ENCODE results near the gene IGFL1.
"Not testable (repeated sequence)": the region's sequence is repeated elsewhere in the genome, so short reads cannot be mapped to it uniquely, and the experiment has no call there.

Gene IGFL1

DNA sequence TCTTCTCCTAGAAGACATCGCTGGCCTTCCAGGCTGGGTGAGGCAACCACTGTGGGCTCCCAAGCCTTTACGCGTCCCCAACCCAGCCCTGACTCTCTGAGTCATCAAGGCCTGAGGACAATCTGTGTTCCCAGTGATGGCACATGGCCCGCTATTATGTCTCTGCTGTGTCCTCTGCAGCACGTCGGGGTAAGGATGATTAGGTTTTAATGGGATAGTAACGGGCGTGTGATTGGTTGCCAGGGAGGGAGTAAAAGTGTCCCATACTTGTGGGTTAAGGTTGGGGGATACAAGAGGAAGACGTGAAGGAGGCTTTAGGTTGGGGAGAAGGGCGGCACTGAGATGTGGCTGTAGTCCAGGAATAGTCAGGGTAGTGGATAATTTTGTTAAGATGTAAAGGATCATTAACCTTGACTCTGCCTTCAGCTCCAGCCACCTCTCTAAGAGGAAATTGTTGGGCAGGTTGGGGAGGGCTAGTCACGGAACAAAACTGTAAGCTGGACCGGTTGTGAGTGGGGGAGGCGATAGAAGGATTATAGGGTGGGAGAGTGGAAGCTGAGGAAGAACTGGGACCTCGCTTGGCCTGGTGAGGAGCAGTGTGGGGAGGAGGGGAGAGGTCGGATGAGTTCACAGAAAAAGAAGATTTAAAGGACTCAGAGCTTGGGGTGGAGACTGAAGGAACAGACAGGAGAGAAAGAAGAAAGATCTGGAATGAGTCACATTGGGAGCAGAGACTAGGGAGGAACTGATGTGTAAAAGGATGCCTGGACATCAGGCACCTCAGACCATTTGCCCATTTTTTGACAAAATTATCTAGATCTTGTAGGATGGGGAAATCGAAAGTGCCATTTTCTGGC, 27.9 kb upstream of the IGFL1 start:
- no peak overlapping the region for H3K4me3 ChIP-seq
- no peak for TF ChIP-seq Cebpa-rat (IDR thresholded peaks at IDR 0.05)
- no peaks in the 10 kb centered on the region for H3K4me1 ChIP-seq
- no peaks in the 10 kb centered on the region for H3K36me3 ChIP-seq
- no peaks in the 10 kb centered on the region for H4K20me1 ChIP-seq
- H3K4me2 ChIP-seq = no peak overlapping the region
- no peak overlapping the region for H3K9ac ChIP-seq
- no peaks in the 10 kb centered on the region for H3K27me3 ChIP-seq
- H3K27ac ChIP-seq = no peak overlapping the region
- no peaks in the 10 kb centered on the region for H3K9me3 ChIP-seq

DNA sequence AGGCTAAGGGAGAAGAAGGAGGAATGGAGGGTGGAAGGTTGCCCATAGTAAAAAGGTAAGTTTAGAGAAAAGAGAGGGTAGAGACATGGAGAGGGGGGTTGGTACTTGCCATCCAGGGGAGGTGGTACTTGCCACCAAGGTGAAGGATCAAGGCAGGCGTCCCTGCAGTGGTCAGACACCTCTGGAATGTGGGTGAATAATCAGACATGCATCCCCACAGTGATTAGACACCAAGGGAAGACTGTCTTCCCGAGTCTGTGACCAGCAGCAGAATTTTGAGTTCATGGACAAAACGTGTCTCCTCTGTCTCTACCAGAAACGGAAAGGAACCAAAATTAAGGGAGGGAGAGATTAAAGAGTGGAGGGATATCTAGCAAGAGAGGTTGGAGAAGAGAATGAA, 27.1 kb upstream of the IGFL1 start:
- H3K9ac ChIP-seq = no peak overlapping the region

DNA sequence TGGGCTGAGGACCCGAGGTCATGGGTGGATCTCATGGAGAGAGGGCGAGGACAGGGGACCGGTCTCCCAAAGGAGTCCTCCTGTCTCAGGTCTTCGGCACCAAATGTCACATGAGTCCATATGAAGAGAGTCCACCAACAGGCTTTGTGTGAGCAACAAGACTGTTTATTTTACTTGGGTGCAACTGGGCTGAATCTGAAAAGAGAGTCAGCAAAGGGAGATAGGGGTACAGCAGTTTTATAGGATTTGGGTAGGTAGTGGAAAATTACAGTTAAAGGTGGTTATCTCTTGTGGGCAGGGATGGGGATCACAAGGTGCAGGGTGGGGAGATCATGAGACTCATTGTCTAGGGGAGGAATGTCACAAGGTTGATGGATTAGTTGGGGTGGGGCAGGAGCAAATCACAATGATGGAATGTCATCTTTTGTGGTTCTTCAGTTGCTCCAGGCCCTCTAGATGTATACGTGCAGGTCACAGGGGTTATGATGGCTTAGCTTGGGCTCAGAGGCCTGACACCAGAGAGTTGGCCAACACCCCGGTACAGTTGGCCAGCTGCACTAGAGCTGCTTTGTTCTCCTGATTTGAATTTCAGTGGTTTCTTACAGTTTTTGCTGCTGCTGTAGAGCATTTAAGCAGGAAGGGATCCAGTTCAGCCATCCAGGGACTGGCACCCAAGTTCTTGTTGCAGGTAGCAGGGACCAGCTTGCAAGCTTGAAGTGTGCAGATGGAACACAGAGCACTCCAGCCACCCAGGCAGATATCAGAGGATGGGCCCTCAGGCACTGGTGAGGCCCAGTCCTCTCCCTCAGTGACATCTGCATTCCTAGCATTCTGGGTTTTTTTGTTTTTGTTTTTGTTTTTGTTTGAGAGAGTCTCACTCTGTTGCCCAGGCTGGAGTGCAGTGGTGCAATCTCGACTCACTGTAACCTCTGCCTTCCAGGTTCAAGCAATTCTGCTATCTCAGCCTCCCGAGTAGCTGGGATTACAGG, 26.4 kb upstream of the IGFL1 start:
- H3K9me3 ChIP-seq = no peaks in the 10 kb centered on the region
- no peaks in the 10 kb centered on the region for H3K36me3 ChIP-seq
- no peaks in the 10 kb centered on the region for H3K27me3 ChIP-seq
- H3K4me3 ChIP-seq = no peak overlapping the region
- no peak for TF ChIP-seq Cebpa-rat (IDR thresholded peaks at IDR 0.05)
- H3K27ac ChIP-seq = no peak overlapping the region
- H4K20me1 ChIP-seq = no peaks in the 10 kb centered on the region
- no peaks in the 10 kb centered on the region for H3K4me1 ChIP-seq
- H3K9ac ChIP-seq = no peak overlapping the region
- H3K4me2 ChIP-seq = no peak overlapping the region

More for the DNA sequence above, 27.1 kb upstream of the IGFL1 start:
- H3K36me3 ChIP-seq = no peaks in the 10 kb centered on the region
- no peak overlapping the region for H3K4me3 ChIP-seq
- H3K4me2 ChIP-seq = no peak overlapping the region
- no peaks in the 10 kb centered on the region for H4K20me1 ChIP-seq
- no peaks in the 10 kb centered on the region for H3K9me3 ChIP-seq
- no peaks in the 10 kb centered on the region for H3K4me1 ChIP-seq
- H3K27ac ChIP-seq = no peak overlapping the region
- H3K27me3 ChIP-seq = no peaks in the 10 kb centered on the region
- TF ChIP-seq Cebpa-rat (IDR thresholded peaks at IDR 0.05) = no peak

DNA sequence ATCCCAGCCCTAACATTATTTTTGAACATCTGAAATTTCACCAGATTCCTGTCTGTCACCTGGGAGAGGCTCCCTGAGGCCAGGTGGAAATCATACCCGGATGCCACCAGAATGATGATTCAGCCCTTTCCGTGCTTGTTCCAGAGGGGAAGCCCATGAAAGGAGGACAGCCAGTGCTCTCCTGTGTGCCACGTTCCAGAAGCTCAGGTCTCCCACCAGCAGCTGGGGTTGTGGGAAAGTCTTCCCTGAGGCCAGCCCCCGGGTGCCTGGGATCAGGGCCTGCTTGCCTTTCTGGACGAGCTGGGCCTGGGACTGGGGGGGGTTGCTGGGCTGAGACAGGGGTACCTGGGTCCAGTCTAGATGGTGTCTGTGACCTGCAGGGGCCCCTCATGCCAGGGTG, 25.5 kb upstream of the IGFL1 start:
- H3K4me1 ChIP-seq = no peaks in the 10 kb centered on the region
- no peaks in the 10 kb centered on the region for H4K20me1 ChIP-seq
- no peak overlapping the region for H3K4me3 ChIP-seq

DNA sequence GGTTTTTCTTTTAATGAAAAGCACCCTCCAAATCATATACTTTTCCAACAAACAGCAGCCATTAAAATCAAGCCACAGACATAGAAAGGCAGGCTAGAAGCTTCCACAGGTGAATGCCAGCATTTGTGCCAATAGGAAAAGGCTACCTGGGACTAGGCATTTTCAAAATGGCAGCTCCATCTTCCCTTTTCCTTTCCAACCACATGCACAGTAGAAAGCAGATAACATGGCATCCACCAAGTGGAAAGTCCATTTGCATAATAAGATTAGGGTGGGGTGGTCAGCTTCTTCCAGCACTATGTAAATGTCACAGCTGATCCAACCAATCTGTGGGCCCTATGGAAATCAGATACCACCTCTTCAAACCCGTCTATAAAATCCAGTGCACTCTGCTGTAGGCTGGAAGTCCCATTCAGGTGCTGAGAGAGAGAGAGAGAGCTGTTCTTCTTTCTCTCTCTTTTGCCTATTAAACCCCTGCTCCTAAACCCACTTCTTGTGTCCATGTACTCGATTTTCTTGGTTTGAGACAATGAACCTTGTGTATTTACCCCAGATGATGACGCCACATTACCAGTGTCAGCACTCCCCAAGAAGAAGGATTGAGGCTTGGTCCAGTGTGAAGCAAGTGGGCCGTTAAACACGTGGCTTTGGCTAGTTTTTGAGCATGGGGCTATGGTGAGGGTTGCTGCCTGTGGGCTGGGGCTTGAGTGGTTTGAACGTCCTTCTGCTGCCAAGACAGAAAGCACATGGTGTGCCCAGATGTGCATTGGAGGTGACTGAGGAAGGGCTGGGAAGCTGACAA, 24.2 kb upstream of the IGFL1 start:
- Histone ChIP-seq H3K9me3 (no peaks in the 10 kb centered on the region), H3K27me3 (no peaks in the 10 kb centered on the region), H3K4me2 (no peak overlapping the region), H3K27ac (no peak overlapping the region), H3K9ac (no peak overlapping the region), H3K36me3 (no peaks in the 10 kb centered on the region), H4K20me1 (no peaks in the 10 kb centered on the region), H3K4me1 (peaks cover 11% of the 10 kb centered on the region; the same call in 1 of the 2 replicates), H3K4me3 (no peak overlapping the region)
- TF ChIP-seq Cebpa-rat (IDR thresholded peaks at IDR 0.05) = no peak

More for the DNA sequence above, 25.5 kb upstream of the IGFL1 start:
- TF ChIP-seq Cebpa-rat (IDR thresholded peaks at IDR 0.05) = no peak
- no peaks in the 10 kb centered on the region for H3K9me3 ChIP-seq
- H3K27me3 ChIP-seq = no peaks in the 10 kb centered on the region
- no peak overlapping the region for H3K9ac ChIP-seq
- no peaks in the 10 kb centered on the region for H3K36me3 ChIP-seq
- H3K27ac ChIP-seq = no peak overlapping the region
- H3K4me2 ChIP-seq = no peak overlapping the region

DNA sequence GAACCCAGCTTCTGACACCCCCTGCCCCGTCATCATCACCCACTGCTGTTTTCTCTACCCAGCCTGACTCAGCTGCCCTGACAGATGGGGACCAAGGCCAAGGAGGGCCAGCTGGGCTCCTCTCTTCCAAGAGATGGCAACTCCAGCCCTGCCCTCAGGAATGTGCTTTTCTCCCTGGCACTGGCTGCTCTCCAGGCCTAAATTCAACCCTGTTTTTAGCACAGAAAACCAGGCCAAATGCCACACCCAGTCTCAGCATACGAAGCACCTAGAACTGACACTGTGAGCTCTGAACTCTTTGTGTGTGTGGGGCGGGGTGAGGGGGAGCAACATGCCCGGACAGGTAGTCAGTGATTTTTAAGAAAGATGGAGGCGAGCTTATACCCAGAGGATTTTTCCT, 23.4 kb upstream of the IGFL1 start:
- Histone ChIP-seq H3K9ac (no peak overlapping the region), H4K20me1 (no peaks in the 10 kb centered on the region), H3K9me3 (no peaks in the 10 kb centered on the region), H3K36me3 (no peaks in the 10 kb centered on the region), H3K27ac (no peak overlapping the region), H3K4me2 (no peak overlapping the region), H3K4me3 (no peak overlapping the region), H3K27me3 (no peaks in the 10 kb centered on the region), H3K4me1 (peaks cover 11% of the 10 kb centered on the region; the same call in 1 of the 2 replicates)
- no peak for TF ChIP-seq Cebpa-rat (IDR thresholded peaks at IDR 0.05)

DNA sequence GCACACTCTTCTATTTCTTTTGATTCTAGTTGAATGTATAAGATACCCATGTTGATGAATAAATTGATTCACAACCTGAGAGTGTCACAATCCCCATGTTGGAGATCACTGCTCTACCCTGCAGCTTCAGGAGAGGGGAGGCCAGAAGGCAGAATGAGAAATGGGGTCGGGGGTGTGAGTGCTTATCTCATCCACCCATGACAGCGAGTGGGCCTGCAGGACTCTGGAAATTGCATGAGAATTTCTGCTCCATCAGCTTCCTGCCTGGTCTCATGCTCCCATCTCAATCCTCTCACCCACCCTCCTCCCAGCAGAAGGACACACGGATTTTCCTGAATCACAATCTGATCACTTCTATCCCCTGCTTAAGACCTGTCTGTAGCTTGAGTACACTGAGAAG, 22.9 kb upstream of the IGFL1 start:
- Histone ChIP-seq H3K9ac (no peak overlapping the region), H3K4me2 (no peak overlapping the region), H3K4me3 (no peak overlapping the region), H3K36me3 (no peaks in the 10 kb centered on the region), H3K27ac (no peak overlapping the region), H3K9me3 (no peaks in the 10 kb centered on the region), H3K4me1 (peaks cover 11% of the 10 kb centered on the region; the same call in 1 of the 2 replicates), H4K20me1 (no peaks in the 10 kb centered on the region), H3K27me3 (no peaks in the 10 kb centered on the region)
- no peak for TF ChIP-seq Cebpa-rat (IDR thresholded peaks at IDR 0.05)

DNA sequence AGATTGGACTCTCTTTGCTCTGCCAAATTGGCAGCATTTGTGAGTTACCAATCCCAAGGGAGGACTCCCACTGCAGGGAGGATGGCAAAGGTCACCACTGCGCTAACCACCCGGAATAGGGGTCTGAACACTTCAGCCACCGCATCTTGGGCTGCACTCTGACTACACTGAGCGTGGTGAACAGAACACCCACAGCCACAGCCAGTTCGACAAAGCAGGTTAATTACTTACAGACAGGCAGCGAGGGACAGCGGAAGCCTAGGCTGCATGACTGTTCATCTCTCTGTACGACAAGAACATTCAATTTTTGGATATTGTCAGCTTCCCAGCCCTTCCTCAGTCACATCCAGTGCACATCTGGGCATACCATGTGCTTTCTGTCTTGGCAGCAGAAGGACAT, 21.7 kb upstream of the IGFL1 start:
- H4K20me1 ChIP-seq, H3K9ac ChIP-seq, H3K4me2 ChIP-seq, H3K27ac ChIP-seq, H3K4me3 ChIP-seq, H3K9me3 ChIP-seq, H3K27me3 ChIP-seq, H3K36me3 ChIP-seq: not testable (repeated sequence)
- H3K4me1 ChIP-seq = peaks cover 11% of the 10 kb centered on the region; the same call in 1 of the 2 replicates

DNA sequence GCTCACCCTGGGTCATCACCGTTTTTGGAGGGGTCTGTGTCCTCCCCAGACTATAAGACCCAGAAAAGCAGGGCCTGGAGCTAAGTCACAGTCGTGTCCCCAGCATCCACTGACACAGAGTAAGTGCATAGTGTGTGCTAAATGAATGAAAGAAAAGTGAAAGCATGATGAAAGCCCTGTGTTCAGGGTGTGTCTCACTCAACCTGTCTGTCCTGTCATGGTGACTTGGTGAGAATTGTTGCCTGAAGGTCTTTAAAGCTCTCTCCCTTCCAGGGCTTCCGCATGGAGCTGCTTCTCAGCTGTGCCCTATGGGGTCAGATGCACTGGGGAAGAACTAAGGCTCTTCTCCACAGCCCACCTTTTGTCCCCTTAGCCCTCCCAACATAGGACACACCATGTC, 20.5 kb upstream of the IGFL1 start:
- Histone ChIP-seq H3K4me3 (no peak overlapping the region), H3K4me2 (no peak overlapping the region), H3K27me3 (no peaks in the 10 kb centered on the region), H3K9ac (no peak overlapping the region), H4K20me1 (no peaks in the 10 kb centered on the region), H3K36me3 (no peaks in the 10 kb centered on the region), H3K4me1 (peaks cover 11% of the 10 kb centered on the region; the same call in 1 of the 2 replicates), H3K9me3 (no peaks in the 10 kb centered on the region), H3K27ac (no peak overlapping the region)
- no peak for TF ChIP-seq Cebpa-rat (IDR thresholded peaks at IDR 0.05)

All from BLaER1 (cell line).